ENCODE data around the gene SSX4.
"Not testable (repeated sequence)": the region's sequence is repeated elsewhere in the genome, so short reads cannot be mapped to it uniquely, and the experiment has no call there.

Gene SSX4

GRCh38 chrX:48383239-48383638, at the start of gene SSX4:
SSX4 (plus strand) TSS chrX:48383539; CDS start chrX:48384054, 515 bp downstream.
- not testable (repeated sequence) for DNase-seq (ENCODE audit: extremely low read depth, insufficient read length); H3K4me3 ChIP-seq (replicated peaks; ENCODE audit: low read depth, low read length); H3K27me3 ChIP-seq (replicated peaks; ENCODE audit: control insufficient read depth, insufficient read depth, low read length); H3K36me3 ChIP-seq (ENCODE audit: control insufficient read depth, insufficient read depth, low read length)

- H3K4me3 ChIP-seq (replicated peaks; ENCODE audit: low read depth, low read length); DNase-seq (ENCODE audit: extremely low read depth, insufficient read length); H3K27me3 ChIP-seq (replicated peaks; ENCODE audit: control insufficient read depth, insufficient read depth, low read length); H3K36me3 ChIP-seq (ENCODE audit: control insufficient read depth, insufficient read depth, low read length): not testable (repeated sequence)
Observed at GRCh38 chrX:48346059-48346458, 37.3 kb upstream of the SSX4 start.

- DNase-seq (ENCODE audit: extremely low read depth, insufficient read length); H3K27me3 ChIP-seq (replicated peaks; ENCODE audit: control insufficient read depth, insufficient read depth, low read length); H3K36me3 ChIP-seq (ENCODE audit: control insufficient read depth, insufficient read depth, low read length); H3K4me3 ChIP-seq (replicated peaks; ENCODE audit: low read depth, low read length): not testable (repeated sequence)
Observed at GRCh38 chrX:48356315-48357094, 26.8 kb upstream of the SSX4 start, which contains the start of gene SSX3. SSX3 (minus strand) TSS chrX:48356703; CDS start chrX:48355249, 1,454 bp downstream.

- Histone ChIP-seq H3K27me3 (replicated peaks; ENCODE audit: control insufficient read depth, insufficient read depth, low read length) (no peaks in the 10 kb centered on the region), H3K36me3 (ENCODE audit: control insufficient read depth, insufficient read depth, low read length) (no peaks in the 10 kb centered on the region), H3K4me3 (replicated peaks; ENCODE audit: low read depth, low read length) (no peak overlapping the region)
- TF ChIP-seq CTCF (IDR thresholded peaks at IDR 0.05; ENCODE audit: insufficient read depth, low read length, poor library complexity, severe bottlenecking): no peak
- no peak for DNase-seq (ENCODE audit: extremely low read depth, insufficient read length)
Observed at GRCh38 chrX:48357681-48358080, 25.7 kb upstream of the SSX4 start.

- not testable (repeated sequence) for H3K36me3 ChIP-seq (ENCODE audit: control insufficient read depth, insufficient read depth, low read length); DNase-seq (ENCODE audit: extremely low read depth, insufficient read length); H3K4me3 ChIP-seq (replicated peaks; ENCODE audit: low read depth, low read length)
Observed at GRCh38 chrX:48359281-48359680, 24.1 kb upstream of the SSX4 start.

GRCh38 chrX:48367717-48368408, 15.5 kb upstream of the SSX4 start:
- not testable (repeated sequence) for H3K27me3 ChIP-seq (replicated peaks; ENCODE audit: control insufficient read depth, insufficient read depth, low read length); H3K4me3 ChIP-seq (replicated peaks; ENCODE audit: low read depth, low read length); DNase-seq (ENCODE audit: extremely low read depth, insufficient read length); H3K36me3 ChIP-seq (ENCODE audit: control insufficient read depth, insufficient read depth, low read length)

More at GRCh38 chrX:48359281-48359680, 24.1 kb upstream of the SSX4 start:
- H3K27me3 ChIP-seq (replicated peaks; ENCODE audit: control insufficient read depth, insufficient read depth, low read length): not testable (repeated sequence)

- not testable (repeated sequence) for H3K36me3 ChIP-seq (ENCODE audit: control insufficient read depth, insufficient read depth, low read length); H3K27me3 ChIP-seq (replicated peaks; ENCODE audit: control insufficient read depth, insufficient read depth, low read length); DNase-seq (ENCODE audit: extremely low read depth, insufficient read length); H3K4me3 ChIP-seq (replicated peaks; ENCODE audit: low read depth, low read length)
Observed at GRCh38 chrX:48370408-48370807, 12.9 kb upstream of the SSX4 start.

GRCh38 chrX:48396931-48397330, 13.6 kb downstream of the SSX4 start:
- not testable (repeated sequence) for H3K36me3 ChIP-seq (ENCODE audit: control insufficient read depth, insufficient read depth, low read length); DNase-seq (ENCODE audit: extremely low read depth, insufficient read length); H3K27me3 ChIP-seq (replicated peaks; ENCODE audit: control insufficient read depth, insufficient read depth, low read length); H3K4me3 ChIP-seq (replicated peaks; ENCODE audit: low read depth, low read length)

GRCh38 chrX:48397825-48398224, 14.5 kb downstream of the SSX4 start:
- not testable (repeated sequence) for DNase-seq (ENCODE audit: extremely low read depth, insufficient read length)

GRCh38 chrX:48411860-48412259, 28.5 kb downstream of the SSX4 start, which contains the start of gene SSX4B:
SSX4B (minus strand) TSS chrX:48411960; CDS start chrX:48411372, 588 bp downstream.
- H3K27me3 ChIP-seq (replicated peaks; ENCODE audit: control insufficient read depth, insufficient read depth, low read length); H3K4me3 ChIP-seq (replicated peaks; ENCODE audit: low read depth, low read length); H3K36me3 ChIP-seq (ENCODE audit: control insufficient read depth, insufficient read depth, low read length); DNase-seq (ENCODE audit: extremely low read depth, insufficient read length): not testable (repeated sequence)

More at GRCh38 chrX:48397825-48398224, 14.5 kb downstream of the SSX4 start:
- H3K27me3 ChIP-seq (replicated peaks; ENCODE audit: control insufficient read depth, insufficient read depth, low read length); H3K4me3 ChIP-seq (replicated peaks; ENCODE audit: low read depth, low read length); H3K36me3 ChIP-seq (ENCODE audit: control insufficient read depth, insufficient read depth, low read length): not testable (repeated sequence)

- DNase-seq (ENCODE audit: extremely low read depth, insufficient read length); H3K36me3 ChIP-seq (ENCODE audit: control insufficient read depth, insufficient read depth, low read length); H3K27me3 ChIP-seq (replicated peaks; ENCODE audit: control insufficient read depth, insufficient read depth, low read length); H3K4me3 ChIP-seq (replicated peaks; ENCODE audit: low read depth, low read length): not testable (repeated sequence)
Observed at GRCh38 chrX:48427027-48427716, 43.8 kb downstream of the SSX4 start.

- not testable (repeated sequence) for H3K27me3 ChIP-seq (replicated peaks; ENCODE audit: control insufficient read depth, insufficient read depth, low read length); DNase-seq (ENCODE audit: extremely low read depth, insufficient read length); H3K4me3 ChIP-seq (replicated peaks; ENCODE audit: low read depth, low read length); H3K36me3 ChIP-seq (ENCODE audit: control insufficient read depth, insufficient read depth, low read length)
Observed at GRCh38 chrX:48429606-48430005, 46.3 kb downstream of the SSX4 start.

GRCh38 chrX:48430166-48430565, 46.8 kb downstream of the SSX4 start:
- H3K4me3 ChIP-seq (replicated peaks; ENCODE audit: low read depth, low read length); DNase-seq (ENCODE audit: extremely low read depth, insufficient read length); H3K36me3 ChIP-seq (ENCODE audit: control insufficient read depth, insufficient read depth, low read length); H3K27me3 ChIP-seq (replicated peaks; ENCODE audit: control insufficient read depth, insufficient read depth, low read length): not testable (repeated sequence)
